SJSA1 (cell line): ENCODE results near the gene AKNA. TPM values are rescaled to one million over a fixed set of nuclear protein-coding genes. Genes with fewer than 3 reads are reported as not detected.
A peak's percentile ranks its signal among the peaks of the same experiment; 100 is the strongest.

Source experiments
- DNase-seq, 2 experiments: peaks; one replicate each; pipeline ENCODE4 v3.0.0-alpha.2; 2015 to 2020; ENCODE audit warnings: low spot score in 2 of 2, low read depth in 1 of 2
- H3K27ac ChIP-seq: fragments of 250-450 bp; sonication (Bioruptor Pico); 2 replicates; pipeline ENCODE4 v1.5.1; 2020; ENCODE audit warnings: mild to moderate bottlenecking, moderate library complexity
- H3K27me3 ChIP-seq: fragments of 250-450 bp; sonication (Bioruptor Pico); replicated peaks from 2 replicates; pipeline ENCODE4 v1.5.1; 2020; ENCODE audit warnings: mild to moderate bottlenecking, moderate library complexity
- H3K36me3 ChIP-seq: fragments of 250-450 bp; sonication (Bioruptor Pico); 2 replicates; pipeline ENCODE4 v1.5.1; 2020; ENCODE audit warnings: mild to moderate bottlenecking
- H3K4me1 ChIP-seq: fragments of 250-450 bp; sonication (Bioruptor Pico); replicated peaks from 2 replicates; pipeline ENCODE4 v1.6.1; 2021; ENCODE audit warnings: mild to moderate bottlenecking
- H3K4me3 ChIP-seq: fragments of 250-450 bp; sonication (Bioruptor Pico); 2 replicates; pipeline ENCODE4 v1.5.1; 2020; ENCODE audit warnings: mild to moderate bottlenecking
- H3K9me3 ChIP-seq: fragments of 250-450 bp; sonication (Bioruptor Pico); replicated peaks from 2 replicates; pipeline ENCODE4 v1.5.1; 2020; ENCODE audit warnings: mild to moderate bottlenecking
- total RNA-seq: library from RNA; depleted of rRNA; stranded (reverse); fragments of >200 nt; shearing (Covaris generic); gene quantifications from 2 replicates; pipeline ENCODE4 v1.2.3, GENCODE V29; 2014; rRNA removed

Gene AKNA, protein sequence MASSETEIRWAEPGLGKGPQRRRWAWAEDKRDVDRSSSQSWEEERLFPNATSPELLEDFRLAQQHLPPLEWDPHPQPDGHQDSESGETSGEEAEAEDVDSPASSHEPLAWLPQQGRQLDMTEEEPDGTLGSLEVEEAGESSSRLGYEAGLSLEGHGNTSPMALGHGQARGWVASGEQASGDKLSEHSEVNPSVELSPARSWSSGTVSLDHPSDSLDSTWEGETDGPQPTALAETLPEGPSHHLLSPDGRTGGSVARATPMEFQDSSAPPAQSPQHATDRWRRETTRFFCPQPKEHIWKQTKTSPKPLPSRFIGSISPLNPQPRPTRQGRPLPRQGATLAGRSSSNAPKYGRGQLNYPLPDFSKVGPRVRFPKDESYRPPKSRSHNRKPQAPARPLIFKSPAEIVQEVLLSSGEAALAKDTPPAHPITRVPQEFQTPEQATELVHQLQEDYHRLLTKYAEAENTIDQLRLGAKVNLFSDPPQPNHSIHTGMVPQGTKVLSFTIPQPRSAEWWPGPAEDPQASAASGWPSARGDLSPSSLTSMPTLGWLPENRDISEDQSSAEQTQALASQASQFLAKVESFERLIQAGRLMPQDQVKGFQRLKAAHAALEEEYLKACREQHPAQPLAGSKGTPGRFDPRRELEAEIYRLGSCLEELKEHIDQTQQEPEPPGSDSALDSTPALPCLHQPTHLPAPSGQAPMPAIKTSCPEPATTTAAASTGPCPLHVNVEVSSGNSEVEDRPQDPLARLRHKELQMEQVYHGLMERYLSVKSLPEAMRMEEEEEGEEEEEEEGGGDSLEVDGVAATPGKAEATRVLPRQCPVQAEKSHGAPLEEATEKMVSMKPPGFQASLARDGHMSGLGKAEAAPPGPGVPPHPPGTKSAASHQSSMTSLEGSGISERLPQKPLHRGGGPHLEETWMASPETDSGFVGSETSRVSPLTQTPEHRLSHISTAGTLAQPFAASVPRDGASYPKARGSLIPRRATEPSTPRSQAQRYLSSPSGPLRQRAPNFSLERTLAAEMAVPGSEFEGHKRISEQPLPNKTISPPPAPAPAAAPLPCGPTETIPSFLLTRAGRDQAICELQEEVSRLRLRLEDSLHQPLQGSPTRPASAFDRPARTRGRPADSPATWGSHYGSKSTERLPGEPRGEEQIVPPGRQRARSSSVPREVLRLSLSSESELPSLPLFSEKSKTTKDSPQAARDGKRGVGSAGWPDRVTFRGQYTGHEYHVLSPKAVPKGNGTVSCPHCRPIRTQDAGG (N-terminal part only)
- 0.47 and 4.8 TPM in 2 replicates for total RNA-seq

- DNase-seq: peak; percentile 63 to 65
- Histone ChIP-seq H3K4me1 (peaks cover 44% of the 10 kb centered on the region), H3K27me3 (no peaks in the 10 kb centered on the region), H3K27ac (peak within 1 kb of the TSS; percentile 67), H3K36me3 (0 out of 2 replicates have a peak, but pooled peaks cover 8% of the 10 kb centered on the region), H3K4me3 (peak within 1 kb of the TSS; percentile 48), H3K9me3 (no peaks in the 10 kb centered on the region)
Observed at GRCh38 chr9:114387680-114388356, at the start of gene AKNA. AKNA (minus strand) TSS chr9:114387982; CDS start chr9:114381333, 6,649 bp downstream.

GRCh38 chr9:114437401-114437893 is 49.7 kb upstream of the AKNA start:
- Histone ChIP-seq H3K4me1 (no peaks in the 10 kb centered on the region), H3K36me3 (no peaks in the 10 kb centered on the region), H3K27me3 (no peaks in the 10 kb centered on the region), H3K27ac (no peak overlapping the region), H3K4me3 (no peak overlapping the region), H3K9me3 (no peaks in the 10 kb centered on the region)
- DNase-seq: no peak

DNA sequence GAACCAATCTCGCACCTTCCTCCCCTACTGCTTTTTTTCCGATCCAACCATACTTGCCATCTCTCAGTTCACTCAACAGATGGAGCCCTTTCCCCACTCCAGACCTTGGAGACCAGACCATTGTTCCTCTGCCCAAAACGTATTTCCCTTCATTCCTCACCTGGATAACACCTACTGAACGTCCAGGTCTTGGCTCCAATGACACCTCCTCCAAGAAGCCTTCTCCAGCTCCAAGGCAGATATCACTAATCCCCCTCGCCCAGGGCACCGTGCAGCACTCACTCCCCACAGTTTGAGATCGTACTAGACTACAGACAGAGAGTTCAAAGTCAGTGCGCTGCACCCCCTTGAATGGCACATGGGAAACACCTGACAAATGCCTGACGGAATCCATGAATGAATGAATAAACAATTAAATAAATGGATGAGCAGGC is 47.1 kb upstream of the AKNA start:
- no peaks in the 10 kb centered on the region for H3K9me3 ChIP-seq
- H3K4me1 ChIP-seq: no peaks in the 10 kb centered on the region
- H3K27ac ChIP-seq: no peak overlapping the region
- no peaks in the 10 kb centered on the region for H3K36me3 ChIP-seq
- peak in 1 of 2 experiments; percentile 6 for DNase-seq
- no peaks in the 10 kb centered on the region for H3K27me3 ChIP-seq
- H3K4me3 ChIP-seq: no peak overlapping the region

- H3K9me3 ChIP-seq: no peaks in the 10 kb centered on the region
- no peak for DNase-seq
Observed at GRCh38 chr9:114433720-114434255, 46.0 kb upstream of the AKNA start.

GRCh38 chr9:114433086-114433485 is 45.3 kb upstream of the AKNA start:
- Histone ChIP-seq H3K9me3 (no peaks in the 10 kb centered on the region), H3K4me1 (no peaks in the 10 kb centered on the region), H3K36me3 (no peaks in the 10 kb centered on the region), H3K27me3 (no peaks in the 10 kb centered on the region), H3K27ac (no peak overlapping the region), H3K4me3 (no peak overlapping the region)
- no peak for DNase-seq

More at GRCh38 chr9:114433720-114434255, 46.0 kb upstream of the AKNA start:
- no peak overlapping the region for H3K27ac ChIP-seq
- H3K27me3 ChIP-seq: no peaks in the 10 kb centered on the region
- H3K4me3 ChIP-seq: no peak overlapping the region
- H3K4me1 ChIP-seq: no peaks in the 10 kb centered on the region
- H3K36me3 ChIP-seq: no peaks in the 10 kb centered on the region

DNA sequence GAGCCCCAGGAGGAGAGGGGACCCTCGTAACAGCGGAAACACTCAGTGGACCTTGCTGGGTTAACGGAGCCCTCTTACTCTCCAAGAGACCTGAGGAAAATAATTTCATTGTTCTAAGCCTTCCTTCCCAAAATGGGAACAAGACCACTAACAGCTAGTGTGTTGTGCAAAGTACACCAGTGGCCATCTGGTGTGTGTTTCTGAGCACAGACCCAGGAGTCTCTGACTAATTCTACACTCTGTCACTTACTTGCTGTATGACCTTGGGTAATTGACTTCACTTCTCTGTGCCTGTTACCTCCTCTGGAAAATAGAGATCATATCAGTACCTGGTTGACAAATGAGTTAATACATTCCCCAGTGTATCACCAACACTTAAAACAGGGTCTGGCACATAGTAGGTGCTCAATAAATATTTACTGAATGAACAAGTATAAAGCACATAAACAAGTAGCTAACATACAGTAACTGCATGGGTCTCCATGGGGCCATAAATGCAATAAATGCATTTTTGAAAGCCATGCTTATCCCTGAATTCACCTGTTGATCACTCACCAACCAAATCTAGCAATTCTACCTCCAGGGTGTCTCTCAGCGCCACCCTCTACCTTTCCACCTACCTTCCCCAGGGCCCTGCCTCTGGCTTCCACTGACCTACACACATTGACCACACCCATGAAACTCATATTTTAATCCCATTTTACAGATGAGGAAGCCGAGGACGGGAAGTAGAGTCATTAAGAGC is 44.7 kb upstream of the AKNA start:
- Histone ChIP-seq H3K9me3 (no peaks in the 10 kb centered on the region), H3K4me1 (no peaks in the 10 kb centered on the region), H3K4me3 (no peak overlapping the region), H3K27me3 (no peaks in the 10 kb centered on the region), H3K36me3 (no peaks in the 10 kb centered on the region), H3K27ac (no peak overlapping the region)
- DNase-seq: no peak

- no peaks in the 10 kb centered on the region for H3K9me3 ChIP-seq
- no peak for DNase-seq
- no peak overlapping the region for H3K4me3 ChIP-seq
- no peaks in the 10 kb centered on the region for H3K36me3 ChIP-seq
- H3K4me1 ChIP-seq: no peaks in the 10 kb centered on the region
- H3K27me3 ChIP-seq: no peaks in the 10 kb centered on the region
- no peak overlapping the region for H3K27ac ChIP-seq
Observed at GRCh38 chr9:114431770-114432169, 44.0 kb upstream of the AKNA start.

DNA sequence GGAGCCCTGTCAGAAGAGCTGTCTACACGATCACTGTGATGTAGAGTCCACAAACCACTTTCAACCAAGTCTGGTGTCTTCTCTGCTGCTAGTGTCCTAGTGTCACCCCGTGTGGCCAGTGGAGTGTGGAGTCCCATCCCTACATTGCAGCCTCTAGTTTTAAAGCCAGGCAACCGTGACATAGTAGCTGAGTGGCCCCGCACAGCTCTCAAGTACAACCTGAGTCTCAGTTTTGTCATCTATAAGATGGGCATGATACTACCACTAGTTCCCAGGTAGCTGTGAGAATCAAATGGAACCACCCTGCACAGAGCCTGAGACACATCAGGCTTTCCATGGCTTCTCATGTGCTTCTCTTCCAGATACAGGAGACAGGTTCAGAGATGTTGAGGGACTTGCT is 43.2 kb upstream of the AKNA start:
- Histone ChIP-seq H3K4me3 (no peak overlapping the region), H3K27ac (no peak overlapping the region), H3K27me3 (no peaks in the 10 kb centered on the region), H3K36me3 (no peaks in the 10 kb centered on the region), H3K4me1 (no peaks in the 10 kb centered on the region), H3K9me3 (no peaks in the 10 kb centered on the region)
- no peak for DNase-seq

DNA sequence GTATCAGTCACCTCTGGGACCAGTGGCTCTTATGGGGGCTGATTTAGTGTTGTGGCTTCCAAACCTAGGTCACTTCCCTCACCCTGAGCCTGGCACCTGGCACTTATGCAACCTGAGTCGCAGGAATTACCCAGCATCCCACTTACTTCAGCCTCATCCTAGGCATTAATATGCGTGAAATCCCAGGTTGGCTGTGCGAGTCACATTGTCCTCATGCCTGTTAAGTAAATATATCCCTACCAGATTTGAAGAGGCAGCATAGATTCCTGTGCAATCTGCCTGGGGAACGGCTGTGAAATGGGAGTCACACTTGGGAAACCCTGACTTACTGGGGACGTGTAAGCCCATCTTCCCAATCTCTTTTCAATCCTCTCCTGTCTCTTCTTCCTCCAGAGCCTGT is 42.7 kb upstream of the AKNA start:
- no peak overlapping the region for H3K4me3 ChIP-seq
- no peak overlapping the region for H3K27ac ChIP-seq
- no peaks in the 10 kb centered on the region for H3K4me1 ChIP-seq
- H3K9me3 ChIP-seq: no peaks in the 10 kb centered on the region
- H3K36me3 ChIP-seq: no peaks in the 10 kb centered on the region
- no peak for DNase-seq
- H3K27me3 ChIP-seq: no peaks in the 10 kb centered on the region

DNA sequence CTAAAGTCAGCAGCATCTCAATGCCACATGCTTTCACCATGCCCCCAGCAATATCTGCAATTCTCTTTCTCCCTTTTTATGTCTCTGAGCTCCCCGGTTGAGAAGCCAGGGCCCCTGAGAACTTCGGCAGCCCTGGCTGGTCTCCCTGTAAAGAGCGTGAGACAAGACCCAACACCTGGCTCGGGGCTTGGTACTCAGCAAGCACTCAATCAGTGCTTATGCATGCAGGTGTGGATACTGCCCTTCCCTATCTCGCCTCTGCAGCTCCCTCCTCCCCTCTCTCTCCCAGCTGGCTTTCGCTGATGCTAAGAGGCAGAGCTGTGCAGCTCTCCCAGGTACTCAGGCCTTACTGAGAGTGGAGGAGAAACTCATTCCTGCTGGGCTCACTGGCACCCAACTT is 41.7 kb upstream of the AKNA start:
- Histone ChIP-seq H3K27me3 (no peaks in the 10 kb centered on the region), H3K4me3 (no peak overlapping the region), H3K9me3 (no peaks in the 10 kb centered on the region), H3K36me3 (no peaks in the 10 kb centered on the region), H3K27ac (no peak overlapping the region), H3K4me1 (no peaks in the 10 kb centered on the region)
- DNase-seq: no peak

- no peak overlapping the region for H3K27ac ChIP-seq
- H3K36me3 ChIP-seq: no peaks in the 10 kb centered on the region
- no peak for DNase-seq
- no peaks in the 10 kb centered on the region for H3K9me3 ChIP-seq
- H3K4me3 ChIP-seq: no peak overlapping the region
- H3K4me1 ChIP-seq: no peaks in the 10 kb centered on the region
- H3K27me3 ChIP-seq: no peaks in the 10 kb centered on the region
Observed at GRCh38 chr9:114428466-114428865, 40.7 kb upstream of the AKNA start.

- H3K4me1 ChIP-seq: no peaks in the 10 kb centered on the region
- no peak overlapping the region for H3K4me3 ChIP-seq
- H3K27ac ChIP-seq: no peak overlapping the region
- no peaks in the 10 kb centered on the region for H3K9me3 ChIP-seq
- H3K27me3 ChIP-seq: no peaks in the 10 kb centered on the region
- no peak for DNase-seq
- H3K36me3 ChIP-seq: no peaks in the 10 kb centered on the region
Observed at GRCh38 chr9:114427644-114428043, 39.9 kb upstream of the AKNA start.
